ENCODE measurements around the gene SOS1.

SOS1 gene

GRCh38 chr2:39120771-39121522, at the start of gene SOS1 (continued):
- TF ChIP-seq PRDM6 (tag by site-specific recombination; IDR thresholded peaks at IDR 0.05) (no peak; the same call in 1 of the 2 replicates), ZNF658 (tag by site-specific recombination; IDR thresholded peaks at IDR 0.05) (no peak), ZNF362 (tag by site-specific recombination; IDR thresholded peaks at IDR 0.05) (no peak), ZNF623 (tag by site-specific recombination; IDR thresholded peaks at IDR 0.05) (no peak), SP3 (tag by site-specific recombination; IDR thresholded peaks at IDR 0.05) (peak; percentile 68), ZSCAN16 (tag by site-specific recombination; IDR thresholded peaks at IDR 0.05) (no peak), MYNN (tag by site-specific recombination; IDR thresholded peaks at IDR 0.05; ENCODE audit: borderline replicate concordance) (no peak), ZNF621 (tag by site-specific recombination; IDR thresholded peaks at IDR 0.05) (no peak), MZF1 (tag by site-specific recombination; IDR thresholded peaks at IDR 0.05; ENCODE audit: borderline replicate concordance) (no peak), ZNF521 (tag by site-specific recombination; IDR thresholded peaks at IDR 0.05) (no peak), ZNF366 (tag by site-specific recombination; conservative IDR thresholded peaks at IDR 0.05) (peak; percentile 88), ZNF529 (tag by site-specific recombination; IDR thresholded peaks at IDR 0.05; ENCODE audit: insufficient replicate concordance) (no peak), ZNF776 (tag by site-specific recombination; IDR thresholded peaks at IDR 0.05; ENCODE audit: borderline replicate concordance) (no peak), TSHZ1 (tag by site-specific recombination; IDR thresholded peaks at IDR 0.05; ENCODE audit: borderline replicate concordance) (no peak), ZNF223 (tag by site-specific recombination; IDR thresholded peaks at IDR 0.05) (no peak), PBX3 (CRISPR knock-in tag; IDR thresholded peaks at IDR 0.05) (no peak; the same call in 1 of the 2 replicates), ZBTB48 (tag by site-specific recombination; IDR thresholded peaks at IDR 0.05) (peak; percentile 70), ZNF677 (tag by site-specific recombination; IDR thresholded peaks at IDR 0.05) (no peak), ZSCAN23 (tag by site-specific recombination; IDR thresholded peaks at IDR 0.05) (no peak), ZNF391 (tag by site-specific recombination; IDR thresholded peaks at IDR 0.05; ENCODE audit: borderline replicate concordance, low read depth) (0 out of 2 replicates have a peak, but pooled peaks have one; percentile 24), GLIS1 (tag by site-specific recombination; IDR thresholded peaks at IDR 0.05) (peak; percentile 86), PRDM2 (tag by site-specific recombination; IDR thresholded peaks at IDR 0.05; ENCODE audit: borderline replicate concordance) (no peak), ZNF24 (tag by site-specific recombination; IDR thresholded peaks at IDR 0.05) (no peak), ZNF302 (tag by site-specific recombination; IDR thresholded peaks at IDR 0.05; ENCODE audit: low read depth) (no peak), ZNF558 (tag by site-specific recombination; IDR thresholded peaks at IDR 0.05) (no peak), GFI1B (tag by site-specific recombination; IDR thresholded peaks at IDR 0.05) (no peak), ZNF501 (tag by site-specific recombination; IDR thresholded peaks at IDR 0.05) (peak; percentile 88)
